AG08396 (cell line): ENCODE results near the gene PIGP.
"Not testable (repeated sequence)": the region's sequence is repeated elsewhere in the genome, so short reads cannot be mapped to it uniquely, and the experiment has no call there.

Experiments used
- DNase-seq: peaks from one replicate; pipeline ENCODE4 v3.0.0; 2012; ENCODE audit warnings: low spot score, mixed read lengths

Gene PIGP

DNA sequence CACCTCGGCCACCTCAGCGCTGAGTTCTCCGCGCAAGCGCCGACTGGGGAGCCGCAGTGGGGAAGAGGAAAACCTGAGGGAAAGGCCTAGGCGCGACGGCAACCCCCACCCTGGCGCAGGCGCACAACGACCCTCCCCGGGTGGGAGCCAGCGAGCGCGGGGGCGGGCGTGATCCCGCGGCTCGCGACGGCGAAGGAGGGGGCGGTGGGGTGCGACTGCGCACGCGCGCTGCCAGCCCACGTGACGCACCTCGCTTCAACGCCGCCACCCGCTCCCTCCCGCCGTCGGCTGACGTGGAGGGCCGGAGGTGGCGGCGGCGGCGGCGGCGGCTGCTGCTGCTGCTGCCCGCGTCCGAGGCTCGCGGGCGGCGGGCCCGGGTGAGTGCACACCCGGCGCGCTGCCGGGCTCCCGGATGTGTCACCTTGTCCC lies at the start of gene PIGP, which contains the start of gene TTC3:
PIGP (minus strand) TSS at position 84 of the 429 bp plus-strand sequence. CDS start 556 bp downstream, outside the sequence.
TTC3 (plus strand) TSS at position 267 of the 429 bp plus-strand sequence. CDS start 14,004 bp downstream, outside the sequence.
- peak; percentile 100 for DNase-seq

- DNase-seq: no peak
These were observed 46.7 kb upstream of the PIGP start for GRCh38 chr21:37119421-37120218.

- no peak for DNase-seq
These were observed 45.4 kb upstream of the PIGP start for GRCh38 chr21:37118187-37118826.

DNA sequence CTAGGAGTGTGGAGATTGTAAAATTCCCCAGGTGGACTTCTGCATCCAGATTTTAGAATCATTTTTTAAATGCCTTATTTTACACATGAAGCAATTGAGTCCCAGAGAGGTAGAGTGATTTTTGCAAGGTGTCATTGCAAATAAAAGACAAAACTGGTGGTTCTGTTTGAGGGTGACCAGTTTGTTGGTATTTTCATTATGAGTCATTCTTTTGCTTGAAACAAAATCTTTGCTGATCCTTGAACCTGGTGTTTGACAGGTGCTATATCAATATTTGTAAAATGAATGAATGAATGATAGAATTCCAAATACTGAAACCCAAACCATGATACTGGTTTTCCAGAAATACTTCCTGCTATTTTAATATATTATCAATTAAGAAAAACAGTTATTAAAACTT lies 44.3 kb upstream of the PIGP start:
- no peak for DNase-seq

GRCh38 chr21:37116459-37116858 lies 43.6 kb upstream of the PIGP start:
- not testable (repeated sequence) for DNase-seq

- DNase-seq: not testable (repeated sequence)
These were observed 41.4 kb upstream of the PIGP start for GRCh38 chr21:37114301-37114700.

GRCh38 chr21:37111029-37111428 lies 38.2 kb upstream of the PIGP start:
- not testable (repeated sequence) for DNase-seq

- no peak for DNase-seq
These were observed 34.1 kb upstream of the PIGP start for GRCh38 chr21:37106998-37107397.

DNA sequence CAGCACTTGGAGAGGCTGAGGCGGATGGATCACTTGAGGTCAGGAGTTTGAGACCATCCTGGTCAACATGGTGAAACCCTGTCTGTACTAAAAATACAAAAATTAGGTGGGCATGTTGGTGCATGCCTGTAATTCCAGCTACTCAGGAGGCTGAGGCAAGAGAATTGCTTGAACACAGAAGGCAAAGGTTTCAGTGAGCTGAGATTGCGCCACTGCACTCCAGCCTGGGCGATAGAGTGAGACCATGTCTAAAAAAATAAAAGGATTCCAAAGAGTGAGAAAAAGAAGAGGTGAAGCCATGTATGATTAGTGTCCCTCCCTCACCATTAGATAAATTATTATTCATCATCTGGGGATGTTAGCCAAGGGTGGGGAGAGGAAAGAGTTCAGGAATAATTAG lies 29.9 kb upstream of the PIGP start:
- DNase-seq: not testable (repeated sequence)

- DNase-seq: no peak
These were observed 28.5 kb upstream of the PIGP start for GRCh38 chr21:37101384-37101783.

DNA sequence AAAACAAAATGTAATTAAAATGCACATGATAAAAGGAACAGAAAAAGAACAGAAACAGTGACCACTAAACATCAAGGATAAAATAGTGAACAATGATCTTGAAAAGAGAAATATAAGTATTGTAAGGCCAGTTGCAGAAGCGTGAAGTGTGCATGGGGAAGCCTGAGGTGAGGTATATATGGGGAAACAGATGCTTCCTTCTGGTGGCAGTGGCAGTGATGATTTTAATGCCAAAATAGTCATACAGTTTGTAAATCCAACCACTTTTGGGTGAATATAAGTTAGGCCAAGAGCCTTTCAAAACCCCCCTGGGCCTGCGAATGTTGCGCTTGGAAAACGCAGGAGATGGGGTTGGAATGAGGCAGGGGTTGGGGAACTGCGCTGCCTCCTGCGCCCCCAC lies 27.4 kb upstream of the PIGP start:
- no peak for DNase-seq

DNA sequence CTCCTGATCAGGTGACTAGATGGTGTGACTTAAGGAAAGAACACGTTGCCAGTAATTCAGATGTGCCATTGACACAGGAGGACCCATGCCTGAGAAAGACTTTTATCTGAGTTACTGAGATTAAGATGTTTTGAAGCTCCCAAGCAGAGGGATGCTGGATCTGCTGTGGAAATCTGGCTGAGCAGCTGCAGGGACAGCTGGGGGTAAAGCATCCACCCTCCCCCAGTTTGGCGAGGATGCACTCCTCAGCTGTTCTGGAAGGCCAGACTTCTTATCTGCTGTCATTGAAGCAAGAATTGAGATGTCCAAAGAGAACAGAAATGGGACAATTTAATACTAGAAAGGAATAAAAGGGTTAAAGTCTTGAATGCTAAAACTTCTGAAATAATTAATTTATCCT lies 25.9 kb upstream of the PIGP start:
- DNase-seq: no peak

DNA sequence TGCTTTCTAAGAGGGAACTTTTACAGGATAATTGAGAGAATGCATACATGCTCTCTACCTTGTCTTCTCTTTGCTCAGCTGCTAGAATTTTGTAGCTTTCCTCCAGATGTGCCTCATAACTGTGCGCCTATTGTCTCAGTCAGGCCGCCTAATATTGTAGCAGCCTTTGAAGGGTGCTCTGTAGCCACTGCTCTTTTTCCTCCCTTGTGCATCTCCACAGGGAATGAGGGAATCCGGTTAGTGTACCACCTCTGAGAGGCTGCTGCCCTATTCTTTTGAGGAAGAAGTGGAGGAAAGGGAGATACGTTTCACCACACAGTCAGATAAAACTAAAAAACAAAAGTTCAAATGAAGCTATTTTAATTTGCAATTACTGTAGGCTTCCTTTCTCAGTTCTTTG lies 22.9 kb upstream of the PIGP start:
- DNase-seq: no peak

DNA sequence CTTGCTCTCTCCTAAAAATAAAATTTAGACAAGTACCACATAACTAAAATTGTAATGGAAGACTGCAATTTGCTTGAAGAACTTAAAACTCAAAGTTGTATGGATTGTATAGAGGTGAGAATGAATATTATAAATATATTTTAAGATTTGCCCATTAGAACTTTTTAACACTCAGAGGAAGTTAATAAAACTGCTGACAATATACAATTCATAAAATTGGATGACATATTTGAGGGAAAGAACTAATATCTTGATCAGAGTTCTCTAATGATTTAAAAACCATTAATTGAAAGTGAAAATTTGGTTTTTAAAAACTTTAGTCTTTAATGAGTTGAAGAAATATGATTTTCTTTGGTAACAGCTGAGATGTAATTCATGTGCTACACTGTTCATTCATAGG lies 21.1 kb upstream of the PIGP start:
- DNase-seq: no peak

GRCh38 chr21:37088186-37088735 lies 15.4 kb upstream of the PIGP start:
- no peak for DNase-seq

DNA sequence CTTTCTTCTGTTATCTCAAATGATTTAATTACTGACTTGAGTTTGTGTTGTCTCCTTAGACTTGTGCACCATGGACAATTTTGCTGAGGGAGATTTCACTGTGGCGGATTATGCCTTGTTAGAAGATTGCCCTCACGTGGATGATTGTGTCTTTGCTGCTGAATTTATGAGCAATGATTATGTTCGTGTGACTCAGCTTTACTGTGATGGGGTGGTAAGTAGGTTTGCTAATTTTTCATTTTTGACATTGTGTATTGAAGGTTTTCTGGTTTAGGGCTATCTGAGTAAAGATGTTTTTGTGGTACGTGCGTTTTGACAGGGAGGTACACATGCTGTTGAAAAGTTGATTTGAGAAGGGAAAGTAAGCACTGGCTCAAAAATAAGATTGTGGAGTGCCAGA lies 14.3 kb upstream of the PIGP start:
- peak; percentile 15 for DNase-seq

DNA sequence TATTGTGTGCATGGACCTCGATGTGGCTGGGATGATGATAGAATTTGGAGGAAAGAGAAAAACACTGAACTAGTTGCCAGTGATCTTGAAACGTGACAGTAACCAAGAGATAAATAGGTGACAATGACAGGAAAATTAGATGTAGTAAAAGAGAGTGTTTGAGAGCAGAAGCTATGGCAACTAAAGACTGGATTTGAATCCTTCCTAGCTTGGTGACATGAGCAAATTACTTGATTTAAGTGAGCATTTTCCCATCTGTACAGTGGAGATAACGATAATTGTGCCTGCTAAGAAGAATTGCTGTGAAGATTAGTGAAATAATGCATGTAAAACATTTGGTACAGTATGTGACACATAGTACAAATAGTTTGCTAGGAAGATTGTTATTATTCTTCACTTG lies 12.9 kb upstream of the PIGP start:
- no peak for DNase-seq

- no peak for DNase-seq
These were observed 10.1 kb upstream of the PIGP start for GRCh38 chr21:37082856-37083528.

DNA sequence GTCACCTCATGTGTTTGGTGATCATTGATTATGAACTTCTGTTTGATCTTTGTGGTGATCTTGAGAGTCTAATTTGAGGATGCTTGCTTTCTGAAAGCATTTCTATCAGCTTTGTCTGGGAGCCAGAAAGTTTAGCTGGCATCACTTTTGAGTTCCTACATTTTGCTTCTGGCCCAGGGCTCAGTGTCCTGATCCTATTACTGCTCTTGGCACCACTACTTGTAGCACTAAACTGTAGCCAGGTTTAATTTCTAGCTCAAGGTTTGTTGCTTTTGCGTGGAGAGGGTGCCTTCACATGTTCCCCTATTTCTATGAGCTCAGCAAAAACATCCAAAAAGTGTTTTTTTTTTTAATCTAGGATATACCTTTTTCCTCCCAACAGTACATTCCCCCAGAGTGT lies 9.5 kb upstream of the PIGP start:
- DNase-seq: no peak

- no peak for DNase-seq
These were observed 6.4 kb upstream of the PIGP start for GRCh38 chr21:37079211-37079824.

- no peak for DNase-seq
These were observed 4.5 kb upstream of the PIGP start for GRCh38 chr21:37077403-37077802.
